HCT116 (cell line): Measurements from ENCODE around the gene ADAM11. TPM values are rescaled to one million over a fixed set of nuclear protein-coding genes. Genes with fewer than 3 reads are reported as not detected.

Experiments
- ATAC-seq: fragments of 200-7000 bp; cut with Tn5 transposase; 2 replicates; pipeline ENCODE4 v1.9.1; 2020; ENCODE audit warnings: mild to moderate bottlenecking, moderate library complexity
- BruUV-seq: library from RNA; stranded (reverse); fragments of 400-500 nt; replicated peaks from 2 replicates; lab custom pipeline; 2021; lab: Mats Ljungman, UMichigan
- CTCF ChIA-PET: fragments of 300-600 bp; sonication (Branson Sonifier 250); formaldehyde crosslinking; loops from one replicate; lab custom pipeline; 2021; ENCODE audit warnings: antibody characterized with exemption; lab: Charles Lee
- POLR2A ChIA-PET: fragments of 300-600, 350-600 bp; sonication (Branson Sonifier 250); formaldehyde crosslinking; loops from one replicate; lab custom pipeline; 2021; ENCODE audit warnings: antibody characterized with exemption; lab: Charles Lee
- RAD21 ChIA-PET, 2 experiments: fragments of 300-600 bp; sonication (Branson Sonifier 250); formaldehyde crosslinking; loops; one replicate each; lab custom pipeline; 2023; ENCODE audit warnings: low total read pairs in 2 of 2; ENCODE audit not compliant: uncharacterized antibody in 2 of 2, unreplicated experiment in 2 of 2, low non-redundant PET in 1 of 2; lab: Charles Lee
- DNase-seq: peaks from one replicate; pipeline ENCODE4 v3.0.0-alpha.2; 2010; ENCODE audit warnings: low read depth, low spot score
- H2AFZ ChIP-seq: fragments of 200-600 bp; shearing (Covaris generic), sonication (generic); 2 replicates; pipeline ENCODE4 v1.6.1; 2017; ENCODE audit warnings: low read depth, mixed run types, mixed read lengths, antibody characterized with exemption, low read length; ENCODE audit not compliant: poor library complexity, severe bottlenecking
- H3K27ac ChIP-seq: 2 replicates; pipeline ENCODE4 v1.5.1; 2012; ENCODE audit warnings: low read depth, low read length
- H3K27me3 ChIP-seq: fragments of 200-600 bp; sonication (generic); 2 replicates; pipeline ENCODE4 v1.6.1; 2016; ENCODE audit warnings: mixed run types, low read length, mixed read lengths; ENCODE audit not compliant: insufficient read depth
- H3K36me3 ChIP-seq, 2 experiments: fragments of 200-500 bp in 1 of 2; fragments of 200-600 bp in 1 of 2; sonication (Bioruptor generic) in 1 of 2; sonication (generic) in 1 of 2; 2 replicates each; pipeline versions ENCODE4 v1.5.1 to v1.6.1; 2014 to 2016; ENCODE audit warnings: low read length in 2 of 2, inconsistent platforms in 1 of 2, mixed read lengths in 1 of 2, mixed run types in 1 of 2; ENCODE audit not compliant: insufficient read depth in 2 of 2, control insufficient read depth in 1 of 2
- H3K4me1 ChIP-seq, 2 experiments: fragments of 200-600 bp in 1 of 2; sonication (generic) in 1 of 2; 2 replicates each; pipeline versions ENCODE4 v1.5.1 to v1.6.1; 2012 to 2017; ENCODE audit warnings: low read length in 2 of 2, inconsistent platforms in 1 of 2, mild to moderate bottlenecking in 1 of 2, mixed read lengths in 1 of 2, mixed run types in 1 of 2, moderate library complexity in 1 of 2; ENCODE audit not compliant: insufficient read depth in 2 of 2, control insufficient read depth in 1 of 2
- H3K4me2 ChIP-seq: fragments of 200-600 bp; sonication (generic); 2 replicates; pipeline ENCODE4 v1.6.1; 2017; ENCODE audit warnings: mixed run types, low read length, mixed read lengths
- H3K4me3 ChIP-seq, 2 experiments: fragments of 200-600 bp in 1 of 2; sonication (generic) in 1 of 2; replicated peaks in 1 of 2; 2 replicates each; pipeline ENCODE4 v1.5.1; 2011 to 2016; ENCODE audit warnings: low read length in 2 of 2, control low read depth in 1 of 2, low read depth in 1 of 2, mild to moderate bottlenecking in 1 of 2, mixed read lengths in 1 of 2, mixed run types in 1 of 2
- H3K79me2 ChIP-seq: fragments of 200-600 bp; sonication (generic); 2 replicates; pipeline ENCODE4 v1.6.1; 2017; ENCODE audit warnings: mild to moderate bottlenecking, mixed run types, low read length, moderate library complexity, mixed read lengths; ENCODE audit not compliant: insufficient read depth
- H3K9ac ChIP-seq: fragments of 200-600 bp; sonication (generic); 2 replicates; pipeline ENCODE4 v1.6.1; 2016; ENCODE audit warnings: low read length, mixed read lengths
- H3K9me2 ChIP-seq: fragments of 200-600 bp; sonication (generic), shearing (Covaris generic); 2 replicates; pipeline ENCODE4 v1.6.1; 2017; ENCODE audit warnings: mixed run types, mild to moderate bottlenecking, moderate library complexity; ENCODE audit not compliant: insufficient read depth
- H3K9me3 ChIP-seq, 2 experiments: fragments of 200-500 bp in 1 of 2; fragments of 200-600 bp in 1 of 2; sonication (Bioruptor generic) in 1 of 2; sonication (generic) in 1 of 2; 2 replicates each; pipeline ENCODE4 v1.6.1; 2014 to 2017; ENCODE audit warnings: low read length in 2 of 2, mixed read lengths in 2 of 2, inconsistent platforms in 1 of 2, low read depth in 1 of 2, mild to moderate bottlenecking in 1 of 2, mixed run types in 1 of 2, moderate library complexity in 1 of 2; ENCODE audit not compliant: control insufficient read depth in 1 of 2, insufficient read depth in 1 of 2
- H4K20me1 ChIP-seq: fragments of 200-600 bp; sonication (generic), shearing (Covaris generic); 2 replicates; pipeline ENCODE4 v1.6.1; 2017; ENCODE audit warnings: mixed run types, mild to moderate bottlenecking, moderate library complexity; ENCODE audit not compliant: insufficient read depth
- CBX3 ChIP-seq: IDR thresholded peaks from 2 replicates; pipeline ENCODE4 v1.6.1; 2012; ENCODE audit warnings: low read depth
- CEBPB ChIP-seq: IDR thresholded peaks from 2 replicates; pipeline ENCODE4 v1.6.1; 2012; ENCODE audit warnings: low read depth
- EGR1 ChIP-seq: IDR thresholded peaks from 2 replicates; pipeline ENCODE4 v1.6.1; 2012; ENCODE audit warnings: low read depth
- ELF1 ChIP-seq: IDR thresholded peaks from 2 replicates; pipeline ENCODE4 v1.6.1; 2012; ENCODE audit warnings: low read depth, borderline replicate concordance
- EZH2 ChIP-seq: fragments of 200-600 bp; sonication (generic); IDR thresholded peaks from 2 replicates; pipeline ENCODE4 v1.6.1; 2017; ENCODE audit warnings: antibody characterized with exemption, mixed run types
- EZH2phosphoT487 ChIP-seq: fragments of 200-600 bp; IDR thresholded peaks from 2 replicates; pipeline ENCODE4 v1.6.1; 2018; ENCODE audit warnings: antibody characterized with exemption, borderline replicate concordance
- POLR2A ChIP-seq: IDR thresholded peaks from 2 replicates; pipeline ENCODE4 v1.7.0; 2011; ENCODE audit warnings: borderline replicate concordance; ENCODE audit not compliant: insufficient read depth, insufficient read length; ENCODE audit errors: extremely low read depth
- POLR2AphosphoS5 ChIP-seq: IDR thresholded peaks from 2 replicates; pipeline ENCODE4 v1.6.1; 2011; ENCODE audit warnings: mild to moderate bottlenecking, low read depth, low read length, moderate library complexity
- RAD21 ChIP-seq: IDR thresholded peaks from 2 replicates; pipeline ENCODE4 v1.6.1; 2012; ENCODE audit warnings: low read depth, mild to moderate bottlenecking
- SIN3A ChIP-seq: IDR thresholded peaks from 2 replicates; pipeline ENCODE4 v1.6.1; 2012; ENCODE audit warnings: low read depth
- SP1 ChIP-seq: IDR thresholded peaks from 2 replicates; pipeline ENCODE4 v1.6.1; 2012; ENCODE audit warnings: low read depth
- SRF ChIP-seq: IDR thresholded peaks from 2 replicates; pipeline ENCODE4 v1.6.1; 2012; ENCODE audit warnings: low read depth
- TCF7L2 ChIP-seq: IDR thresholded peaks from 2 replicates; pipeline ENCODE4 v1.7.0; 2011; ENCODE audit warnings: borderline replicate concordance, inconsistent platforms; ENCODE audit not compliant: insufficient read depth, insufficient read length; ENCODE audit errors: extremely low read depth
- YY1 ChIP-seq: IDR thresholded peaks from 2 replicates; pipeline ENCODE4 v1.6.1; 2011; ENCODE audit warnings: low read length, low read depth, moderate library complexity, mild to moderate bottlenecking; ENCODE audit not compliant: insufficient replicate concordance; ENCODE audit errors: extremely low read depth
- ZNF274 ChIP-seq: fragments of 200-500 bp; sonication (Bioruptor generic); IDR thresholded peaks from 2 replicates; pipeline ENCODE4 v1.6.1; 2014; ENCODE audit warnings: mild to moderate bottlenecking, low read depth, low read length, inconsistent platforms
- intact Hi-C: fragments of 100-400 bp; cut with micrococcal nuclease; formaldehyde crosslinking; loops from 2 replicates; pipeline ENCODE4 v1.10.0; 2022
- total RNA-seq: library from RNA; stranded (reverse); gene quantifications from one replicate; pipeline ENCODE4 v1.2.1, GENCODE V29; 2021; ENCODE audit not compliant: unreplicated experiment
- TF ChIP-seq, protein P1 (sequence below): IDR thresholded peaks from 2 replicates; pipeline ENCODE4 v1.6.1; 2012
- TF ChIP-seq, protein P2 (sequence below): IDR thresholded peaks from 2 replicates; pipeline ENCODE4 v1.6.1; 2012
- TF ChIP-seq, protein P3 (sequence below): IDR thresholded peaks from 2 replicates; pipeline ENCODE4 v1.6.1; 2011; ENCODE audit warnings: mild to moderate bottlenecking, low read length, moderate library complexity; ENCODE audit not compliant: insufficient replicate concordance; ENCODE audit errors: extremely low read depth

ADAM11 gene
- total RNA-seq, 1 experiment from 2014 or later, result 7.7 TPM

DNA sequence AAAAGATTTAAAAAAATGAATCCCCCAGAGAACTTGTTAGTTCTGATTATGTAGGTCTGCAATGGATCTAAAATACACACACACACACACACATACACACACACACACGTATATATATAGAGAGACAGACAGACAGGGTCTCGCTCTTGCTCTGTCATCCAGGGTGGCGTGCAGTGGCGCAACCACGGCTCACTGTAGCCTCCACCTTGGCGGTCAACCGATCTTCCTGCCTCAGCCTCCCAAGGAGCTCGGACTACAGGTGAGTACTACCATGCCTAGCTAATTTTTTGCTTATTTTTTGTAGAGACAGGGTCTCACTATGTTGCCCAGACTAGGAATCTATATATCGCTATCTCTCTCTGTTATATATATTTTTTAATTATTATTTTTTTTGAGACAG is 37.9 kb downstream of the ADAM11 start:
- H3K4me1 ChIP-seq, result peaks cover 15 to 57% of the 10 kb centered on the region in 2 experiments
- no peaks in the 10 kb centered on the region for H4K20me1 ChIP-seq
- no peak for ATAC-seq
- H3K27ac ChIP-seq, result 0 out of 2 replicates have a peak overlapping the region, but pooled peaks have one; percentile 61
- H3K9me2 ChIP-seq, result no peaks in the 10 kb centered on the region
- intact Hi-C loops, result no loop called here
- no peaks in the 10 kb centered on the region for H3K9me3 ChIP-seq
- H3K9ac ChIP-seq, result no peak overlapping the region
- ChIA-PET POLR2A (no interaction called here), RAD21 (no interaction called here)
- H3K79me2 ChIP-seq, result peaks cover 31% of the 10 kb centered on the region
- TF ChIP-seq EGR1 (no peak), ZNF274 (no peak), EZH2phosphoT487 (no peak), EZH2 (no peak), SRF (no peak), POLR2AphosphoS5 (no peak), CEBPB (no peak), CBX3 (no peak), YY1 (no peak), POLR2A (no peak), SP1 (no peak), TCF7L2 (no peak), ELF1 (no peak), SIN3A (no peak), RAD21 (no peak)
- TF ChIP-seq, protein P1, sequence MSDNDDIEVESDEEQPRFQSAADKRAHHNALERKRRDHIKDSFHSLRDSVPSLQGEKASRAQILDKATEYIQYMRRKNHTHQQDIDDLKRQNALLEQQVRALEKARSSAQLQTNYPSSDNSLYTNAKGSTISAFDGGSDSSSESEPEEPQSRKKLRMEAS, result no peak
- TF ChIP-seq, protein P2, sequence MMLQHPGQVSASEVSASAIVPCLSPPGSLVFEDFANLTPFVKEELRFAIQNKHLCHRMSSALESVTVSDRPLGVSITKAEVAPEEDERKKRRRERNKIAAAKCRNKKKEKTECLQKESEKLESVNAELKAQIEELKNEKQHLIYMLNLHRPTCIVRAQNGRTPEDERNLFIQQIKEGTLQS, result no peak
- TF ChIP-seq, protein P3, sequence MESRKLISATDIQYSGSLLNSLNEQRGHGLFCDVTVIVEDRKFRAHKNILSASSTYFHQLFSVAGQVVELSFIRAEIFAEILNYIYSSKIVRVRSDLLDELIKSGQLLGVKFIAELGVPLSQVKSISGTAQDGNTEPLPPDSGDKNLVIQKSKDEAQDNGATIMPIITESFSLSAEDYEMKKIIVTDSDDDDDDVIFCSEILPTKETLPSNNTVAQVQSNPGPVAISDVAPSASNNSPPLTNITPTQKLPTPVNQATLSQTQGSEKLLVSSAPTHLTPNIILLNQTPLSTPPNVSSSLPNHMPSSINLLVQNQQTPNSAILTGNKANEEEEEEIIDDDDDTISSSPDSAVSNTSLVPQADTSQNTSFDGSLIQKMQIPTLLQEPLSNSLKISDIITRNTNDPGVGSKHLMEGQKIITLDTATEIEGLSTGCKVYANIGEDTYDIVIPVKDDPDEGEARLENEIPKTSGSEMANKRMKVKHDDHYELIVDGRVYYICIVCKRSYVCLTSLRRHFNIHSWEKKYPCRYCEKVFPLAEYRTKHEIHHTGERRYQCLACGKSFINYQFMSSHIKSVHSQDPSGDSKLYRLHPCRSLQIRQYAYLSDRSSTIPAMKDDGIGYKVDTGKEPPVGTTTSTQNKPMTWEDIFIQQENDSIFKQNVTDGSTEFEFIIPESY, result no peak
- TF ChIP-seq, all 23 proteins: peak for 0
- Histone ChIP-seq H3K36me3 (peaks cover 2 to 23% of the 10 kb centered on the region in 2 experiments; a peak in 2 of 4 replicates), H2AFZ (no peak overlapping the region), H3K4me2 (0 out of 2 replicates have a peak overlapping the region, but pooled peaks have one; percentile 65), H3K4me3 (no peak overlapping the region), H3K27me3 (no peaks in the 10 kb centered on the region)
- CTCF ChIA-PET, result no interaction called here
- no TSS peak for BruUV-seq
- no peak for DNase-seq
